Keratinocyte (primary cell): ENCODE data around the gene GGTLC2.
"Not testable (repeated sequence)": the region's sequence is repeated elsewhere in the genome, so short reads cannot be mapped to it uniquely, and the experiment has no call there.

Experiments
- EZH2 ChIP-seq: IDR thresholded peaks from one replicate; pipeline ENCODE4 v1.6.1; 2012; ENCODE audit warnings: inconsistent platforms, mild to moderate bottlenecking, low read length, moderate library complexity
- TF ChIP-seq, protein P1 (sequence below), 3 experiments: IDR thresholded peaks in 1 of 3; conservative IDR thresholded peaks in 1 of 3; optimal IDR thresholded peaks in 1 of 3; 2 replicates in 2 of 3; 3 replicates in 1 of 3; pipeline versions ENCODE3 to v1.5.1; 2011; ENCODE audit warnings: low read length in 3 of 3, mild to moderate bottlenecking in 3 of 3, moderate library complexity in 2 of 3, control low read depth in 1 of 3, inconsistent platforms in 1 of 3; ENCODE audit not compliant: insufficient read depth in 2 of 3; ENCODE audit errors: extremely low read depth in 1 of 3

DNA sequence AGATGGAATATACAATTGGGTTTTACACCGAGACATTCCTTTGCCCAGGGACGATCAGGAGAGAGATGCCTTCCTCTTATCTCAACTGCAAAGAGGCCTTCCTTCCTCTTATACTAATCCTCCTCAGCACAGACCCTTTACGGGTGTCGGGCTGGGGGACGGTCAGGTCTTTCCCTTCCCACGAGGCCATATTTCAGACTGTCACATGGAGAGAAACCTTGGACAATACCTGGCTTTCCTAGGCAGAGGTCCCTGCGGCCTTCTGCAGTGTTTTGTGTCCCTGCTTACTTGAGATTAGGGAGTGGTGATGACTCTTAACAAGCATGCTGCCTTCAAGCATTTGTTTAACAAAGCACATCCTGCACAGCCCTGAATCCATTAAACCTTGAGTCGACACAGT lies 5.3 kb downstream of the GGTLC2 start:
- TF ChIP-seq, protein P1, sequence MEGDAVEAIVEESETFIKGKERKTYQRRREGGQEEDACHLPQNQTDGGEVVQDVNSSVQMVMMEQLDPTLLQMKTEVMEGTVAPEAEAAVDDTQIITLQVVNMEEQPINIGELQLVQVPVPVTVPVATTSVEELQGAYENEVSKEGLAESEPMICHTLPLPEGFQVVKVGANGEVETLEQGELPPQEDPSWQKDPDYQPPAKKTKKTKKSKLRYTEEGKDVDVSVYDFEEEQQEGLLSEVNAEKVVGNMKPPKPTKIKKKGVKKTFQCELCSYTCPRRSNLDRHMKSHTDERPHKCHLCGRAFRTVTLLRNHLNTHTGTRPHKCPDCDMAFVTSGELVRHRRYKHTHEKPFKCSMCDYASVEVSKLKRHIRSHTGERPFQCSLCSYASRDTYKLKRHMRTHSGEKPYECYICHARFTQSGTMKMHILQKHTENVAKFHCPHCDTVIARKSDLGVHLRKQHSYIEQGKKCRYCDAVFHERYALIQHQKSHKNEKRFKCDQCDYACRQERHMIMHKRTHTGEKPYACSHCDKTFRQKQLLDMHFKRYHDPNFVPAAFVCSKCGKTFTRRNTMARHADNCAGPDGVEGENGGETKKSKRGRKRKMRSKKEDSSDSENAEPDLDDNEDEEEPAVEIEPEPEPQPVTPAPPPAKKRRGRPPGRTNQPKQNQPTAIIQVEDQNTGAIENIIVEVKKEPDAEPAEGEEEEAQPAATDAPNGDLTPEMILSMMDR (optimal IDR thresholded peaks at IDR 0.05 in 1 of 3, IDR thresholded peaks at IDR 0.05 in 1 of 3, conservative IDR thresholded peaks at IDR 0.05 in 1 of 3; ENCODE audit: extremely low read depth in 1 of 3, insufficient read depth in 2 of 3, low read length in 3 of 3): not testable (repeated sequence)
- TF ChIP-seq EZH2: not testable (repeated sequence)
